Activated T-helper 1 cell treated with Interleukin-2 at 50 U/mL for 16 hours (primary cell): ENCODE measurements around the gene CPED1.
"Not testable (repeated sequence)": the region's sequence is repeated elsewhere in the genome, so short reads cannot be mapped to it uniquely, and the experiment has no call there.

Source experiments
- DNase-seq: peaks from one replicate; pipeline ENCODE4 v3.0.0-alpha.2; 2020; ENCODE audit warnings: low read depth

CPED1 gene

GRCh38 chr7:121071662-121072061, 83.2 kb downstream of the CPED1 start:
- DNase-seq = no peak

- no peak for DNase-seq
These were observed 84.3 kb downstream of the CPED1 start for GRCh38 chr7:121072826-121073225.

- DNase-seq = no peak
These were observed 85.1 kb downstream of the CPED1 start for GRCh38 chr7:121073463-121074099.

GRCh38 chr7:121075424-121075841, 86.9 kb downstream of the CPED1 start:
- not testable (repeated sequence) for DNase-seq

GRCh38 chr7:121075952-121076349, 87.4 kb downstream of the CPED1 start:
- no peak for DNase-seq

- no peak for DNase-seq
These were observed 88.0 kb downstream of the CPED1 start for GRCh38 chr7:121076350-121077164.

DNA sequence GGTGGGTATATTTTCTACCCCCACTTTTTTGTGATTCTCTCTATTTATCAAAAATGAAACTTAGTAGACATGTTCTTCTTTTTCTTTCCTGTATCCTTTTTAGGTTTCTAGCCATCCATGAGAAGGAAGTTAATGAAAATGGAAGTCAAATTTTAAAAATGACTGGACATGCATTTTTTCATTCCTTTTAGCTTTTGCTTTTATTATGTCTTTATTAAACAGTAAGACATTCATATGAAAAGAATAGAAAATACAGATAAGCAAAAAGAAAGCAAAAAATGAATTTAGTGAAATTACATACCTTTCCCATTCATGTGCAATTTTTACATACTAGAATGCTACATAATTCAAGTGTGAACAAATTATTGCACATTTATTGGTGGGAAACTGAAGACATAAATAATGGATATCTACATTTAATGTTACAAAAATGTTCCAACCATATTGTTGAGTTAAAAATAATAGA, 88.7 kb downstream of the CPED1 start:
- no peak for DNase-seq

DNA sequence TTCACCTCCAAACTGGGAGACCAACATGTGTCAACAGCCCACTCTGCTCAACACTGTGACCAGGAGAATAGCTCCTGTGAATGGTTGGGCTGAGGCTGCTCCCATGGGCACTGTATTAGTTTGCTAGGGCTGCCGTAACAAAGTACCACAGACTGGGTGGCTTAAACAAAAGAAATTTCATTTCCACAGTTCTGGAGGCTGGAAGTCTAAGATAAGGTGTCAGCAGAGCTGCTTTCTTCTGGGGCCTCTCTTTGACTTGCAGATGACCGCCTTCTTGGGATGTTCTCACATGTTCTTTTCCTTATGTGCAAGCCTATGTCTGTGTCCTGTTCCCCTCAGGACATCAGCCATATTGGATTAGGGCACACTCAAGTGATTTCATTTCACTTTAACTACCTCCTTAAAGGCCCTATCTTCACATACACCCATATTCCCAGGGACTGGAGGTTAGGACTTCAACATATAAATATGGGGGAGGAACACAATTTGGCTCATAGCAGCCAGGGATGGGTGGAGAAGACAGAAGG, 90.3 kb downstream of the CPED1 start:
- no peak for DNase-seq

GRCh38 chr7:121079425-121080169, 91.1 kb downstream of the CPED1 start:
- DNase-seq = no peak

GRCh38 chr7:121080257-121080912, 91.9 kb downstream of the CPED1 start:
- no peak for DNase-seq

GRCh38 chr7:121080913-121081326, 92.4 kb downstream of the CPED1 start:
- no peak for DNase-seq

DNA sequence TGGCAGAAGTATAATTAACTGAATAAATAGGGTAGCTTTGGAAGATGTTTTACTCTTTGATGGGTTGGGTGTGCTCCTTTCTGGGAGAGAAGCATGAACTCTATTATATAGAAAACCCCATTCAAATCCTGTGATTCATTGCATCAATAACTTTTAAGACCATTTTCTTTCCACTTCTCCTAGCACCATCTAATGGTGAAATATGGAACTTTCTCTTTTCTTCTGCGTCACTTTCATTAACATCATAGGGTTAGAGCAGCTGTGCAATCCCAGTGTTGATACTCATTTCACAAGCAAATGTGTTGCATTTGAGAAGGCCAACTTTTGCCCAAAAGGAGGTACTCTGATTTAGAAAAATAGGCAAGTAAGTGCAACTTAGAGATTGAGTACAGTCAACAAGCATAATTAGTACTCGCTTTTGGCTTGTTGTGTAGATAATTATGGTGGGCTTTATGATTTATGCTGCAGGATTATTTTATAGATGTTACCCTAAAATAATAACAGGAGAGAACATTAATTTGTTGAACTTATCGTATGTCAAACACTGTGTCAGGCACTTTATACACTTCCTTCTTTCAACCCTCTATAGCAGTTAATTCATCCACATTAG, 92.9 kb downstream of the CPED1 start:
- DNase-seq = no peak

DNA sequence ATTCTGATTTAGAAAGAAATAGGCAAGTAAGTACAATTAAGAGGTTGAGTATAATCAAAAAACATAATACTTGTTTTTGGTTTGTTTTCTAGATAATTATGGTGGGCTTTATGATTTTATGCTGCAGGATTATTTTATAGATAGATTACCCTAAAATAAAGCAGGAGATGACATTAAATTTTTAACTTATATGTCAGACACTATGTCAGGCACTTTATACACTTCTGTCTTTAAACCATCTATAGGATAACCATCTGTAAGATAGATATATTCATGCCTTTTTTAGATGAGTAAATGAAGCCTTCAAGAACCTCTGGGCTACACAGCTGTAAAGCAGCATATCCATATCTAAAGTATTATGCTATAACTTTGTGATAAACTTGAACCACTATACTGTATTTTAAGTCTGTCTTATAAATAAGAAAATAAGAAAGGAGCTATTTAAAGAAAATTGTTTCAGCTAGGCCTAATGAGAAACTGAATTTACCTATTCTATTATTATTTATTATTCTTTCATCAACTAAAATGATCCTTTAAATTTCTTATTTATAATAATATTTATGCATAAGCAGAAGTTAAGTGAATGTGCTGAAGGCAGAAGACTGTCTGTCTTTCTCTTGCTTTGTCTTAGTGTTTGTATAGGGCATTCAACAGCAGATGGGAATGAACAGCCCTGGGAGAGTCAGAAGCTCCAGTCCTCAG, 94.0 kb downstream of the CPED1 start:
- no peak for DNase-seq

DNA sequence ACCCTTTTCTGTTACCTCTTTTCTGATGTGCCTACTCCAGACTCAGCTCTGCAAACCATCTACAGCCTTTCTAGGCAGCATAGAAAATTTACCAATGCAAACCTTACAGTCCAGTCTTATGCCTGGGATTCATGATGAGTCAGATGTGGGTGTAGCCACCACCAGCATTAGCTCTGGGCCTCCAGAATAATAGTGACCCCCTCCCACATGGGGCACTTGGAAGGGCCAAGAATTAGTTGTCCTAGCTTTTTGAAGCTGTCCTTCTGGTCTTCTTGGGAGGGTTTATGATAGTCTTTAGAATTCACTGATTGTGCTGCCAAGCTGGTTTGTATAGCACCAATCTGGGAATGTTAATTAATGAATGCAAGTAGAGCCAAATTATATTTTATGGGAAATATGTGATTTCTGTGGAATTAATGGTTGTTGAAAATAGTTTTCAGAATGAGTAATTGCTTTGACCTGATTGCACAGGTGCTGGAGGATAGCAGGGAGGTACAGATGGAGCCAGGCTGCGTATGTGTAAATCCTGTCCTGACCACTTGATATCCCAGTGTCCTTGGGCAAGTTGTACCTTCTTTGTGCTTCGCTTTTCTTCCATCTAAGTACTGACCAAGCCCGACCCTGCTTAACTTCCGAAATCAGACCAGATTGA, 94.8 kb downstream of the CPED1 start:
- DNase-seq = no peak

GRCh38 chr7:121083790-121084251, 95.3 kb downstream of the CPED1 start:
- no peak for DNase-seq

GRCh38 chr7:121084256-121084655, 95.7 kb downstream of the CPED1 start:
- DNase-seq = no peak

DNA sequence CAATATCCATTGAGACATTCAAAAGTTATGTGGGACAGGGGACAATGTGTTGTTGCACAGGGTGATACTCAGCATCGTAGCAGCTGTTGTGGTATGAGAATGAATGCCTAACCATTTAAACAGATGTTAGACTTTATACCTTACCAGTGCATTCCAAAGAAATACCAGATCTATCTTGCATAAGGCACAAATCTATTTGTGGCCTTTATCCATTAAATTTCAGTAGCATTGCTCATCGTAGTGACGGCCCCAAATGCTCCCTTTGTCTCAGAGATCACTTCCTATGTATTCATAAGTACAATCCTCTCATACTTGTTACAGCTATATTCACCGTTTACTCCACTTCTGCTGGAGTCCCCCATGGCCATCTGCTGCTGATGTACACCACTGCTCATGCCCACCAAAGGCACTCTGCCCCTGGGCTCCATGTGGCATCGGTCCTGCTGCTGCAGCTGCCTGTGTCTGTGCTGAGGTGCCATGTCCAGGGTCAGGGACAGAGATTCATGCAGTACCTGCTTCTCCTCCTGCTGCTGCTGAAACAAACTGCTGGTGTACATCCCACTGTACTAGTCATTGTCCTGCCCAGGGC, 96.3 kb downstream of the CPED1 start:
- no peak for DNase-seq

GRCh38 chr7:121085922-121086321, 97.4 kb downstream of the CPED1 start:
- no peak for DNase-seq

DNA sequence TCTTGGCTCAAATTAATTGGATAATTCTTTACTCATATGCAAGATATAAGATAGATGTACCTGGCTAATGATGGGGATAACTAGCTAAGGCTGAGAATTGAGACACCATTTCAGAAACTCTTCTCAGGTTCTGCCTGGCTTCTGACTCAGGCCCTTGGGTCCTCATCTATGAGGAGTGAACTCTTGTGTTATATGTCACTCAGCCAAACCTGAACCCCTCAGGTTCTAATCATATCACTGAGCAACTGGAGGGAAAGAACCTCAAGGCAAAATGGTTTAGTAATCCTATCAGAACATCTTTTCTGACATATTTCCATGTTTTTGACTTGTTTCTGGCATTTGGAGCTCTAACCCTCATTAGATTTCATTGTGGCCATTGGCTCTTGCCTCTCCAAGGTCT, 100.4 kb downstream of the CPED1 start:
- no peak for DNase-seq

DNA sequence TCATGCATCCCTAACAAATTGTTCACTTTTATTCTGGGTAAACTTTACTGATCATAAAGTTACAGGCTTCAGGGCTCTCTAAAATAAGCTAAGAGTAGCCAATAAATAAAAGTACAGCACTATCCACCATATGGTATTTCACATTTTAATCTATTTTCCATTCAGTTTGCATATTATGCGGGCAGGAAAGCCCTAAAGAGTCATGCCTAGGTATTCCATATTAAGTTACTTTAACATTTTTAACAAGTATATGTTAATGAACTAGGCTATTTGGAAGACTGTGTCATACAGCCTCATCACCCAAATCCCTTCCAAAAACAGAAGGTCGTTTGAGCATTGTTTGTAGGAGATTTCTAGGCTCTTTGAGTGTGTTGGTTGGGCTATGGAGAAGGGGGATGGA, 106.3 kb downstream of the CPED1 start:
- no peak for DNase-seq
